ENCODE results near the gene NCAN. TPM values are rescaled to one million over a fixed set of nuclear protein-coding genes. Genes with fewer than 3 reads are reported as not detected.

The NCAN gene
- total RNA-seq, 1 experiment from 2014 or later = 0.15 TPM

DNA sequence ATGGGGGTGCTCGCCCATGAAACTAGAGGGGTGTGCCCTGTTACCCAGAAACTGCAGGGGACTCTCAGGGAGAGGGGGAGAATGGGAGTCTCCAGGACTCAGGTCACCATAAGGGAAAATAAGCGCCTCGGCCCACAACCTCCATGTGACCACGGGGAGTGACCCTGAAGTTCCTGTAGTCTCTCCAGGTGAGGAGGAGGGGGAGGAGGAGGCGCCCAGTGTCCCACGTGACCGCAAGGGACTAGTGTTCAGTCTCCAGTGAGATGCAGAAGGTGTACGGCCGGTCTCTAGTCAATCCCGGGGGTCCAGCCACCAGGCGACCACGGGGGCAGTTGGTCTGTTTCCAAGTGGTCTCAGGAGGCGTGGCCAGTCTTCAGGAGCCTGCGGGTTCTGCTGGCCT, 45.4 kb downstream of the NCAN start:
- Histone ChIP-seq H3K27me3 (ENCODE audit: low read length) (peaks cover 13% of the 10 kb centered on the region), H3F3A (ENCODE audit: low read length, unreplicated experiment) (no peaks in the 10 kb centered on the region), H3K9me3 (ENCODE audit: low read length) (no peaks in the 10 kb centered on the region), H4K20me1 (ENCODE audit: low read length) (no peaks in the 10 kb centered on the region), H2AFZ (ENCODE audit: low read length) (no peak overlapping the region), H3K4me1 (ENCODE audit: insufficient read depth, low read length) (no peaks in the 10 kb centered on the region), H3K9me2 (replicated peaks; ENCODE audit: low read length) (no peaks in the 10 kb centered on the region), H3K27ac (ENCODE audit: low read length) (no peak overlapping the region), H3K36me3 (ENCODE audit: low read depth, low read length) (no peaks in the 10 kb centered on the region), H3K4me2 (ENCODE audit: low read length) (no peak overlapping the region), H3K9ac (ENCODE audit: low read length) (no peak overlapping the region), H3K4me3 (ENCODE audit: low read length) (no peak overlapping the region), H3K79me2 (ENCODE audit: low read length) (no peaks in the 10 kb centered on the region)
- no TSS peak for BruUV-seq (replicated peaks)
- ChIA-PET POLR2A (ENCODE audit: unreplicated experiment) (no interaction called here), CTCF (no interaction called here)
- intact Hi-C loops (cut with micrococcal nuclease) = no loop called here
- DNase-seq (no peak), ATAC-seq (no peak; the same call in 1 of the 2 replicates)
- TF ChIP-seq EZH2 (IDR thresholded peaks at IDR 0.05; ENCODE audit: low read length, unreplicated experiment) (no peak), EZH2phosphoT487 (IDR thresholded peaks at IDR 0.05; ENCODE audit: borderline replicate concordance, low read length) (no peak)
- TF ChIP-seq, protein P1, sequence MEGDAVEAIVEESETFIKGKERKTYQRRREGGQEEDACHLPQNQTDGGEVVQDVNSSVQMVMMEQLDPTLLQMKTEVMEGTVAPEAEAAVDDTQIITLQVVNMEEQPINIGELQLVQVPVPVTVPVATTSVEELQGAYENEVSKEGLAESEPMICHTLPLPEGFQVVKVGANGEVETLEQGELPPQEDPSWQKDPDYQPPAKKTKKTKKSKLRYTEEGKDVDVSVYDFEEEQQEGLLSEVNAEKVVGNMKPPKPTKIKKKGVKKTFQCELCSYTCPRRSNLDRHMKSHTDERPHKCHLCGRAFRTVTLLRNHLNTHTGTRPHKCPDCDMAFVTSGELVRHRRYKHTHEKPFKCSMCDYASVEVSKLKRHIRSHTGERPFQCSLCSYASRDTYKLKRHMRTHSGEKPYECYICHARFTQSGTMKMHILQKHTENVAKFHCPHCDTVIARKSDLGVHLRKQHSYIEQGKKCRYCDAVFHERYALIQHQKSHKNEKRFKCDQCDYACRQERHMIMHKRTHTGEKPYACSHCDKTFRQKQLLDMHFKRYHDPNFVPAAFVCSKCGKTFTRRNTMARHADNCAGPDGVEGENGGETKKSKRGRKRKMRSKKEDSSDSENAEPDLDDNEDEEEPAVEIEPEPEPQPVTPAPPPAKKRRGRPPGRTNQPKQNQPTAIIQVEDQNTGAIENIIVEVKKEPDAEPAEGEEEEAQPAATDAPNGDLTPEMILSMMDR (conservative IDR thresholded peaks at IDR 0.05; ENCODE audit: low read depth, low read length) = no peak

DNA sequence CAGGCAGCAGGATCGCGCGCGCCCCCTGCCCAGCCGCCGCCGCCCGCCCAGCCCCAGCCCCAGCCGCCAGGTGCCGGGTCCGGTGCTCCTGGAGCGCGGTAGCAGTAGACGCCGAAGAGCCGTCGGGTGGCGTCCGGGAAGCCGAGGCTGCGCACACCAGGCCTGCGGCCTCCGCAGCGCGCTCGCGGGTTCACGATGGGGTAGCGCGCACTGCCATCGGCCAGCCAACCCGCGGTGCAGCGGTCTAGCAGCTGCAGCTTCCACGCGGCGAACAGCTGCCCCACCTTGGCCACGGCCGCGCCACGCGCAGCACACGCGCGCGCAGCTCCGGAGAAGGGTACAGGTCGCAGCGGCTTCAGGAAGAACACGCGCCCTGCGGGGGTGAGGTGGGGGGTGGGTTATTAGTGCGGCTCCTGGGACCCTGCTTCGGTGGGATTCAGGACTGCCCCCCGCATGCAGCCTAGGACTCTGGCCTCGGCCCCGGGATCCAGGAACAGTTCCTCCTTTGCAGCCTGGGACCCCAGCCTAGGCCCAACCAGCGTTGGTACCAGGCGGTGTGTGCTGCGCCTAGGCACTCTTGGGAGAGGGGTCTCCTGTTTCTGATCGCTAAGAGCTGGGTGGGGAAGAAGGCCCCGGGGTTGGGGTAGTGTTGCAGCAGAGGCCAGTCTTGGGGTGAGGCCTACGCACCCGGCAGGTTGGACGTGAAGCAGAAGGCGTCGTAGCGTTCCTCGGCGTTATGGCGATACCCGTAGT, 46.3 kb downstream of the NCAN start:
- H3K27me3 ChIP-seq (ENCODE audit: low read length) = peaks cover 22% of the 10 kb centered on the region
- intact Hi-C loops (cut with micrococcal nuclease) = no loop called here
- H3K9ac ChIP-seq (ENCODE audit: low read length) = no peak overlapping the region
- POLR2A ChIA-PET (ENCODE audit: unreplicated experiment) = no interaction called here
- no peak for DNase-seq
- H3F3A ChIP-seq (ENCODE audit: low read length, unreplicated experiment) = no peaks in the 10 kb centered on the region
- H3K9me2 ChIP-seq (replicated peaks; ENCODE audit: low read length) = no peaks in the 10 kb centered on the region
- no peaks in the 10 kb centered on the region for H3K4me1 ChIP-seq (ENCODE audit: insufficient read depth, low read length)
- H3K9me3 ChIP-seq (ENCODE audit: low read length) = no peaks in the 10 kb centered on the region
- TF ChIP-seq, protein P1 (conservative IDR thresholded peaks at IDR 0.05; ENCODE audit: low read depth, low read length) = no peak
- TF ChIP-seq EZH2 (IDR thresholded peaks at IDR 0.05; ENCODE audit: low read length, unreplicated experiment) = no peak
- TF ChIP-seq EZH2phosphoT487 (IDR thresholded peaks at IDR 0.05; ENCODE audit: borderline replicate concordance, low read length) = no peak
- no peak for ATAC-seq
- no peak overlapping the region for H3K4me3 ChIP-seq (ENCODE audit: low read length)
- no peak overlapping the region for H3K27ac ChIP-seq (ENCODE audit: low read length)
- H4K20me1 ChIP-seq (ENCODE audit: low read length) = no peaks in the 10 kb centered on the region
- H3K36me3 ChIP-seq (ENCODE audit: low read depth, low read length) = no peaks in the 10 kb centered on the region
- CTCF ChIA-PET = no interaction called here
- no TSS peak for BruUV-seq (replicated peaks)
- H3K4me2 ChIP-seq (ENCODE audit: low read length) = no peak overlapping the region
- no peak overlapping the region for H2AFZ ChIP-seq (ENCODE audit: low read length)
- no peaks in the 10 kb centered on the region for H3K79me2 ChIP-seq (ENCODE audit: low read length)

DNA sequence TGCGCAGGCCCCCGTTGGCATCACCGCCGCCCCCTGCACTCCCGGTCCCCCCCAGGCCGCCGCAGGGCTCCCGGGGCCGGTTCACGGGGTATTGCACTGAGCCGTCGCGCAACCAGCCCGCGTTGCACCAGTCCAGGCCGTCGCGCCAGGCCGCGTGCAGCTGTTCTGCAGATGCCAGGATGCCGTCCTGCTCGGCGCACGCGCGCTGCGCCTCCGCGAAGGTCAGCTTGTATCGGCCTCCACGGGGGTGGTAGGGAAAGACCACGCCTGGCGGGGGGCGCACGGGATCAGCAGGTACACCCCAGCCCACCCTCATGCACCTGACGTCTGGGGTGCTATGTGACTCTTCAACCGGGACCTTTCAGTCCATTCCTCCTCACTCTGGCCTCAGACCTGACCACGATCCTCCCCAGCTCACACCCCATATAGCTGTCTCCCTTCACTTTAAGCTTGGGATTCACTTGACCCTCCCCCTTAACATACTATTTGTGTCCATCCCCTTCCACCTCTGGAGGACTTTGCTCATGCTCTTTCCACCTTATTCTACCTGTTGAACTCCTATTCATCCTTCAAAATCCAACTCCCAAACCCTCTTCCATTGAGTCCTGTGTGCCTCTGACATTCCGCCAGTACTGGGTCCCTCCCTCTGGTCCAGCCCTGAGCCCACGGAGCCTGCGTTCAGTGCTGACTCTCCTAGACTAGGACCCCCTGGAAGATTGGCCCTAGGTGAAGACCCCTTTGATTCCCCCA, 47.0 kb downstream of the NCAN start:
- no peak overlapping the region for H3K27ac ChIP-seq (ENCODE audit: low read length)
- H3F3A ChIP-seq (ENCODE audit: low read length, unreplicated experiment) = no peaks in the 10 kb centered on the region
- intact Hi-C loops (cut with micrococcal nuclease) = no loop called here
- no peaks in the 10 kb centered on the region for H3K9me2 ChIP-seq (replicated peaks; ENCODE audit: low read length)
- H3K9me3 ChIP-seq (ENCODE audit: low read length) = no peaks in the 10 kb centered on the region
- no peak overlapping the region for H3K9ac ChIP-seq (ENCODE audit: low read length)
- H3K4me3 ChIP-seq (ENCODE audit: low read length) = no peak overlapping the region
- ChIA-PET POLR2A (ENCODE audit: unreplicated experiment) (no interaction called here), CTCF (no interaction called here)
- H2AFZ ChIP-seq (ENCODE audit: low read length) = no peak overlapping the region
- TF ChIP-seq EZH2phosphoT487 (IDR thresholded peaks at IDR 0.05; ENCODE audit: borderline replicate concordance, low read length) (no peak), EZH2 (IDR thresholded peaks at IDR 0.05; ENCODE audit: low read length, unreplicated experiment) (no peak)
- TF ChIP-seq, protein P1 (conservative IDR thresholded peaks at IDR 0.05; ENCODE audit: low read depth, low read length) = no peak
- no peaks in the 10 kb centered on the region for H3K79me2 ChIP-seq (ENCODE audit: low read length)
- H4K20me1 ChIP-seq (ENCODE audit: low read length) = no peaks in the 10 kb centered on the region
- H3K36me3 ChIP-seq (ENCODE audit: low read depth, low read length) = no peaks in the 10 kb centered on the region
- DNase-seq (no peak), ATAC-seq (no peak)
- peaks cover 22% of the 10 kb centered on the region for H3K27me3 ChIP-seq (ENCODE audit: low read length)
- no peaks in the 10 kb centered on the region for H3K4me1 ChIP-seq (ENCODE audit: insufficient read depth, low read length)
- H3K4me2 ChIP-seq (ENCODE audit: low read length) = no peak overlapping the region
- BruUV-seq (replicated peaks) = no TSS peak

Measured in PC-3 (cell line).